ENCODE results near the gene RAPGEF6. TPM values are rescaled to one million over a fixed set of nuclear protein-coding genes. Genes with fewer than 3 reads are reported as not detected.

Gene RAPGEF6
- total RNA-seq, 4 donors from 2014 or later, result 16.7 to 104 (median 22.6) TPM

- Histone ChIP-seq H3K27ac (peak overlapping the region; percentile 87 to 99 (median 96)), H3K27me3 (no peaks in the 10 kb centered on the region), H3K4me3 (peak overlapping the region; percentile 49 to 75 (median 60)), H3K9me3 (no peaks in the 10 kb centered on the region), H3K4me1 (peaks cover 0 to 42% (median 6%) of the 10 kb centered on the region in 4 donors), H3K36me3 (no peaks in the 10 kb centered on the region)
- TF ChIP-seq POLR2A (IDR thresholded peaks at IDR 0.05) (no peak), CTCF (IDR thresholded peaks at IDR 0.05) (peak in 1 of 6 experiments; percentile 17)
- DNase-seq, result peak in 2 of 3 donors; percentile 66 to 82
Observed at GRCh38 chr5:131634666-131634995, 398 bp downstream of the RAPGEF6 start.

- TF ChIP-seq CTCF (IDR thresholded peaks at IDR 0.05) (no peak), POLR2A (IDR thresholded peaks at IDR 0.05) (no peak)
- H3K36me3 ChIP-seq, result no peaks in the 10 kb centered on the region
- peak overlapping the region; percentile 87 to 99 (median 96) for H3K27ac ChIP-seq
- peak overlapping the region; percentile 49 to 75 (median 60) for H3K4me3 ChIP-seq
- no peaks in the 10 kb centered on the region for H3K27me3 ChIP-seq
- no peak for DNase-seq
- H3K4me1 ChIP-seq, result peaks cover 0 to 42% (median 6%) of the 10 kb centered on the region in 4 donors
- H3K9me3 ChIP-seq, result no peaks in the 10 kb centered on the region
Observed at GRCh38 chr5:131634238-131634637, 791 bp downstream of the RAPGEF6 start.

GRCh38 chr5:131633830-131634229, 1.2 kb downstream of the RAPGEF6 start:
- Histone ChIP-seq H3K4me1 (peaks cover 0 to 42% (median 6%) of the 10 kb centered on the region in 4 donors), H3K4me3 (peak overlapping the region; percentile 49 to 75 (median 60)), H3K36me3 (no peaks in the 10 kb centered on the region), H3K27ac (peak overlapping the region in 1 of 4 donors; percentile 87), H3K27me3 (no peaks in the 10 kb centered on the region), H3K9me3 (no peaks in the 10 kb centered on the region)
- TF ChIP-seq CTCF (IDR thresholded peaks at IDR 0.05), result no peak
- no peak for TF ChIP-seq POLR2A (IDR thresholded peaks at IDR 0.05)
- no peak for DNase-seq

- Histone ChIP-seq H3K4me3 (no peak overlapping the region), H3K4me1 (peaks cover 0 to 36% (median 3%) of the 10 kb centered on the region in 4 donors), H3K9me3 (no peaks in the 10 kb centered on the region), H3K36me3 (no peaks in the 10 kb centered on the region), H3K27ac (no peak overlapping the region), H3K27me3 (no peaks in the 10 kb centered on the region)
- no peak for DNase-seq
- TF ChIP-seq POLR2A (IDR thresholded peaks at IDR 0.05) (no peak), CTCF (IDR thresholded peaks at IDR 0.05) (no peak)
Observed at GRCh38 chr5:131630963-131631350, 4.1 kb downstream of the RAPGEF6 start.

- H3K27me3 ChIP-seq, result no peaks in the 10 kb centered on the region
- no peak overlapping the region for H3K4me3 ChIP-seq
- H3K4me1 ChIP-seq, result peaks cover 0 to 36% (median 3%) of the 10 kb centered on the region in 4 donors
- no peaks in the 10 kb centered on the region for H3K9me3 ChIP-seq
- no peak overlapping the region for H3K27ac ChIP-seq
- H3K36me3 ChIP-seq, result no peaks in the 10 kb centered on the region
- no peak for TF ChIP-seq POLR2A (IDR thresholded peaks at IDR 0.05)
- no peak for TF ChIP-seq CTCF (IDR thresholded peaks at IDR 0.05)
- DNase-seq, result no peak
Observed at GRCh38 chr5:131630208-131630962, 4.6 kb downstream of the RAPGEF6 start.
